DND-41 (cell line): ENCODE data around the gene UGT1A6.

ENCODE experiments used
- ATAC-seq: fragments of 200-7000 bp; cut with Tn5 transposase; 3 replicates; pipeline ENCODE4 v1.9.1; 2021; ENCODE audit warnings: low read depth; ENCODE audit not compliant: insufficient read depth
- DNase-seq: peaks from one replicate; pipeline ENCODE4 v3.0.0-alpha.2; 2020
- H2AFZ ChIP-seq: 2 replicates; pipeline ENCODE4 v1.6.0; 2012; ENCODE audit warnings: low read depth, low read length
- H3K27ac ChIP-seq: 2 replicates; pipeline ENCODE4 v1.5.1; 2012; ENCODE audit warnings: low read length, inconsistent platforms
- H3K27me3 ChIP-seq: fragments of 200-600 bp; sonication (generic); 2 replicates; pipeline ENCODE4 v1.6.0; 2012; ENCODE audit warnings: low read length, mild to moderate bottlenecking, inconsistent platforms; ENCODE audit not compliant: insufficient read depth, poor library complexity
- H3K36me3 ChIP-seq: 2 replicates; pipeline ENCODE4 v1.5.1; 2012; ENCODE audit warnings: low read length, inconsistent platforms; ENCODE audit not compliant: insufficient read depth
- H3K4me1 ChIP-seq: 2 replicates; pipeline ENCODE4 v1.5.1; 2012; ENCODE audit warnings: mild to moderate bottlenecking, low read length; ENCODE audit not compliant: insufficient read depth
- H3K4me2 ChIP-seq: 2 replicates; pipeline ENCODE4 v1.6.0; 2012; ENCODE audit warnings: mild to moderate bottlenecking, moderate library complexity, low read length, inconsistent platforms; ENCODE audit not compliant: insufficient read depth
- H3K4me3 ChIP-seq, 2 experiments: fragments of 200-600 bp in 1 of 2; shearing (Covaris generic) in 1 of 2; 2 replicates each; pipeline ENCODE4 v1.5.1; 2012 to 2016; ENCODE audit warnings: inconsistent platforms in 2 of 2, low read length in 2 of 2, mild to moderate bottlenecking in 2 of 2, low read depth in 1 of 2, moderate library complexity in 1 of 2
- H3K79me2 ChIP-seq: 2 replicates; pipeline ENCODE4 v1.6.0; 2012; ENCODE audit warnings: low read length, inconsistent platforms; ENCODE audit not compliant: insufficient read depth
- H3K9ac ChIP-seq: 2 replicates; pipeline ENCODE4 v1.6.0; 2012; ENCODE audit warnings: low read depth, mild to moderate bottlenecking, inconsistent platforms, low read length, moderate library complexity
- H3K9me3 ChIP-seq: 2 replicates; pipeline ENCODE4 v1.5.1; 2012; ENCODE audit warnings: low read length, moderate library complexity, mild to moderate bottlenecking, inconsistent platforms; ENCODE audit not compliant: insufficient read depth, severe bottlenecking
- H4K20me1 ChIP-seq: 2 replicates; pipeline ENCODE4 v1.6.0; 2012; ENCODE audit warnings: low read length; ENCODE audit not compliant: insufficient read depth
- EZH2 ChIP-seq: IDR thresholded peaks from 3 replicates; pipeline ENCODE4 v1.6.1; 2012; ENCODE audit warnings: borderline replicate concordance, low read depth, mild to moderate bottlenecking, moderate library complexity, low read length, inconsistent platforms; ENCODE audit not compliant: severe bottlenecking
- TF ChIP-seq, protein P1 (sequence below): IDR thresholded peaks from 2 replicates; pipeline ENCODE4 v1.5.1; 2012; ENCODE audit warnings: borderline replicate concordance, low read length, moderate library complexity, mild to moderate bottlenecking; ENCODE audit not compliant: poor library complexity, severe bottlenecking; ENCODE audit errors: extremely low read depth

Gene UGT1A6

DNA sequence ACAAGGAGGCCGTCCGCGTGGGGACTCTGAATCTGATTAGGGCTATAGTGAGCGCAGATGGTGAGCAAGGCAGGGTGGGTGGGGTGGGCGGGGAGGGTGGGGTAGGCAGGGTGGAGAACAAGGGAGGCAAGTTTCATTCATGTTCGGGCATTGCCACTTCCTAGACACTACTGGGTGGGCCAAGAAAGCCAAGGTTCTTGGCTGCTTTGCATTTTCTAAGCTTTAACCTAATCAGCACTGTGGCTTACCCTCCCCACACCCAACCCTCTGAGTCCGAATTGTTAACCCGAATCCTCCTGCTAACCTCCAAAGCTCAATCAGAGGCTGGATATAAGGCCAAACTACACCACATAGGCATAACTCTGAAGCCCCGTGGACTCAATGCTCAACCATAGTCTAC lies 103.6 kb downstream of the UGT1A6 start:
- Histone ChIP-seq H3K36me3 (no peaks in the 10 kb centered on the region), H2AFZ (no peak overlapping the region), H3K4me2 (no peak overlapping the region), H3K4me3 (no peak overlapping the region), H3K9me3 (no peaks in the 10 kb centered on the region), H3K27me3 (no peaks in the 10 kb centered on the region), H3K9ac (no peak overlapping the region), H3K4me1 (no peaks in the 10 kb centered on the region), H3K79me2 (no peaks in the 10 kb centered on the region), H3K27ac (no peak overlapping the region), H4K20me1 (no peaks in the 10 kb centered on the region)
- TF ChIP-seq, protein P1, sequence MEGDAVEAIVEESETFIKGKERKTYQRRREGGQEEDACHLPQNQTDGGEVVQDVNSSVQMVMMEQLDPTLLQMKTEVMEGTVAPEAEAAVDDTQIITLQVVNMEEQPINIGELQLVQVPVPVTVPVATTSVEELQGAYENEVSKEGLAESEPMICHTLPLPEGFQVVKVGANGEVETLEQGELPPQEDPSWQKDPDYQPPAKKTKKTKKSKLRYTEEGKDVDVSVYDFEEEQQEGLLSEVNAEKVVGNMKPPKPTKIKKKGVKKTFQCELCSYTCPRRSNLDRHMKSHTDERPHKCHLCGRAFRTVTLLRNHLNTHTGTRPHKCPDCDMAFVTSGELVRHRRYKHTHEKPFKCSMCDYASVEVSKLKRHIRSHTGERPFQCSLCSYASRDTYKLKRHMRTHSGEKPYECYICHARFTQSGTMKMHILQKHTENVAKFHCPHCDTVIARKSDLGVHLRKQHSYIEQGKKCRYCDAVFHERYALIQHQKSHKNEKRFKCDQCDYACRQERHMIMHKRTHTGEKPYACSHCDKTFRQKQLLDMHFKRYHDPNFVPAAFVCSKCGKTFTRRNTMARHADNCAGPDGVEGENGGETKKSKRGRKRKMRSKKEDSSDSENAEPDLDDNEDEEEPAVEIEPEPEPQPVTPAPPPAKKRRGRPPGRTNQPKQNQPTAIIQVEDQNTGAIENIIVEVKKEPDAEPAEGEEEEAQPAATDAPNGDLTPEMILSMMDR, result no peak
- TF ChIP-seq EZH2, result no peak
- ATAC-seq (no peak), DNase-seq (no peak)

DNA sequence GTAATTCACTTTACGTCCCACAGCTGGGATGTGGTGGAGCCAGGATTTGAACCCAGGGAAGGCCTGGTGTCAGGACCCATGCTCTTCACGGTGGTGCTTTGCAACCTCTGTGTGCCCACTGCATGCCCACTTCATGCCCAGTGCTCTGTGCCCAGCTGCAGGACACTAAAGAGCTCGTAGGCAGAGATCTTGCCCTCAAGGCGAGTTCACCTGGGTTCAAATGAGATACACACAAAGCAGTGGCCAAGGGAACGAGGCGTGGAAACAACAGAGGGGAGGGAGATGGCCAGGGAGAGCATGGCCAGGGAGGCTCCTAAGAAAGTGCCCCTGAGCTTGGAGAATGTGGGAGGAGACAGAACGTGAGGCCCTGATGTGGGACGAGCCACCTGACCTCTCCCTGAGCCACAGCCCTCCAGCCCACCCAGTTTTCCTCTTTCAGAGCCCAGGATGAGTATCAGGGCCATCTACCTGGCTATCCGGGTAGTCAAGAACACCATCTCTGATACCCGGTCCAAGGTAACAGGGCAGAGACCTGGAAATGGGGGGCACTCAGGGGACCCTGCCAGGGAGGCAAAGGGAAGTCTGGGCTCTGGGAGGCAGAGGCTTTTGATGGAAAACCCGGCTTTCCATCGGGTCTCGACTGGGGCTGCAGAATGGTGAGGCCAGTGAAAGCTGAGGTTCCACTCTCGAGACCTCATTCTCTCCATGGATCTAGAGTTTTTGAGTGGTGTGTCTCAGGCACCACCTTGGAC lies 105.8 kb downstream of the UGT1A6 start:
- Histone ChIP-seq H3K9me3 (no peaks in the 10 kb centered on the region), H3K4me2 (no peak overlapping the region), H4K20me1 (no peaks in the 10 kb centered on the region), H3K4me3 (no peak overlapping the region), H3K79me2 (no peaks in the 10 kb centered on the region), H3K4me1 (no peaks in the 10 kb centered on the region), H3K9ac (no peak overlapping the region), H3K27me3 (no peaks in the 10 kb centered on the region), H3K27ac (no peak overlapping the region), H2AFZ (no peak overlapping the region), H3K36me3 (no peaks in the 10 kb centered on the region)
- ATAC-seq, result no peak
- no peak for DNase-seq
- TF ChIP-seq EZH2, result no peak
- TF ChIP-seq, protein P1, result no peak

DNA sequence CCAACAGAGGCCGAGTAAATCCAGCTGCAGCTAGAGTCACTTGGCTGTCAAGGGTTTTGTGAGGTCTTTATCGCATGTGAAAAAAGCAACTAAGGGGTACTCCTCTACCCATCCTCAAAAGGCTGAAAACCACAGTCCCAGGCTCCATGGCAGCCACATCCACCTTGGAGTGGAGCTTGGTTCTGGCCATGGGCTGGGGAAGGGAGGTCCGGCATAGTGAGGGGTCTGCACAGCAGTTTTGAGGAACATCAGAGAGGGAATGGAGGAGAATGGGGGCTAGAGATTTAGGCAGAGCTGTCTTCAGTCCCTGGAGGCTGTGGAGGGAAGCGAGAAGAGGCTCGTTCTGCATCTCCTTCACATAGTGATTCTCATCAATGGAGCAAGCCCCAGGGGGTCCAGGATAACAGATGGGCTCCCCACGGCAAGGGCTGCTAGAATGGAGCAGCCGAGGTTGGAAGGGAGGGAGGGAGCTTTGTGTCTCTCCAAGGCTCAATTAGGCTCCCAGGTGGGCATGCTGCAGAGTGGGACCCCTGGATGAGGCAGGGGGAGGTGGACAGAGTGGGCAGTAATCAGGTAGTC lies 106.5 kb downstream of the UGT1A6 start:
- no peak for TF ChIP-seq EZH2
- TF ChIP-seq, protein P1, result no peak
- H3K4me1 ChIP-seq, result no peaks in the 10 kb centered on the region
- ATAC-seq, result no peak
- no peak overlapping the region for H3K27ac ChIP-seq
- no peak overlapping the region for H3K9ac ChIP-seq
- no peaks in the 10 kb centered on the region for H3K79me2 ChIP-seq
- H3K27me3 ChIP-seq, result no peaks in the 10 kb centered on the region
- DNase-seq, result no peak
- H3K4me2 ChIP-seq, result no peak overlapping the region
- H3K4me3 ChIP-seq, result no peak overlapping the region
- no peak overlapping the region for H2AFZ ChIP-seq
- no peaks in the 10 kb centered on the region for H4K20me1 ChIP-seq
- no peaks in the 10 kb centered on the region for H3K36me3 ChIP-seq
- no peaks in the 10 kb centered on the region for H3K9me3 ChIP-seq
